Measurements from ENCODE around the gene NIPAL3.

NIPAL3 gene

GRCh38 chr1:24424207-24424606, 8.6 kb downstream of the NIPAL3 start:
- no peak for TF ChIP-seq GATA2 (IDR thresholded peaks at IDR 0.05; ENCODE audit: low read depth, low read length)
- TF ChIP-seq GATA3 (IDR thresholded peaks at IDR 0.05; ENCODE audit: low read depth, low read length), result no peak

- TF ChIP-seq GATA2 (IDR thresholded peaks at IDR 0.05; ENCODE audit: low read depth, low read length) (no peak), GATA3 (IDR thresholded peaks at IDR 0.05; ENCODE audit: low read depth, low read length) (no peak)
These were observed 9.4 kb downstream of the NIPAL3 start for GRCh38 chr1:24424990-24425389.

GRCh38 chr1:24425441-24425840, 9.8 kb downstream of the NIPAL3 start:
- TF ChIP-seq GATA3 (IDR thresholded peaks at IDR 0.05; ENCODE audit: low read depth, low read length) (no peak), GATA2 (IDR thresholded peaks at IDR 0.05; ENCODE audit: low read depth, low read length) (no peak)

GRCh38 chr1:24425922-24426321, 10.3 kb downstream of the NIPAL3 start:
- no peak for TF ChIP-seq GATA3 (IDR thresholded peaks at IDR 0.05; ENCODE audit: low read depth, low read length)
- no peak for TF ChIP-seq GATA2 (IDR thresholded peaks at IDR 0.05; ENCODE audit: low read depth, low read length)

GRCh38 chr1:24426744-24427544, 11.3 kb downstream of the NIPAL3 start:
- no peak for TF ChIP-seq GATA3 (IDR thresholded peaks at IDR 0.05; ENCODE audit: low read depth, low read length)

GRCh38 chr1:24427545-24427862, 11.9 kb downstream of the NIPAL3 start:
- TF ChIP-seq GATA2 (IDR thresholded peaks at IDR 0.05; ENCODE audit: low read depth, low read length) (no peak), GATA3 (IDR thresholded peaks at IDR 0.05; ENCODE audit: low read depth, low read length) (no peak)

GRCh38 chr1:24435782-24436365, 20.3 kb downstream of the NIPAL3 start:
- TF ChIP-seq GATA3 (IDR thresholded peaks at IDR 0.05; ENCODE audit: low read depth, low read length), result no peak
- no peak for TF ChIP-seq GATA2 (IDR thresholded peaks at IDR 0.05; ENCODE audit: low read depth, low read length)

- TF ChIP-seq GATA2 (IDR thresholded peaks at IDR 0.05; ENCODE audit: low read depth, low read length), result no peak
- TF ChIP-seq GATA3 (IDR thresholded peaks at IDR 0.05; ENCODE audit: low read depth, low read length), result no peak
These were observed 22.2 kb downstream of the NIPAL3 start for GRCh38 chr1:24437631-24438396.

- no peak for TF ChIP-seq GATA3 (IDR thresholded peaks at IDR 0.05; ENCODE audit: low read depth, low read length)
- no peak for TF ChIP-seq GATA2 (IDR thresholded peaks at IDR 0.05; ENCODE audit: low read depth, low read length)
These were observed 22.9 kb downstream of the NIPAL3 start for GRCh38 chr1:24438423-24438901.

GRCh38 chr1:24440436-24440835, 24.8 kb downstream of the NIPAL3 start:
- TF ChIP-seq GATA2 (IDR thresholded peaks at IDR 0.05; ENCODE audit: low read depth, low read length), result no peak
- no peak for TF ChIP-seq GATA3 (IDR thresholded peaks at IDR 0.05; ENCODE audit: low read depth, low read length)

- no peak for TF ChIP-seq GATA3 (IDR thresholded peaks at IDR 0.05; ENCODE audit: low read depth, low read length)
- no peak for TF ChIP-seq GATA2 (IDR thresholded peaks at IDR 0.05; ENCODE audit: low read depth, low read length)
These were observed 25.9 kb downstream of the NIPAL3 start for GRCh38 chr1:24441480-24441879.

DNA sequence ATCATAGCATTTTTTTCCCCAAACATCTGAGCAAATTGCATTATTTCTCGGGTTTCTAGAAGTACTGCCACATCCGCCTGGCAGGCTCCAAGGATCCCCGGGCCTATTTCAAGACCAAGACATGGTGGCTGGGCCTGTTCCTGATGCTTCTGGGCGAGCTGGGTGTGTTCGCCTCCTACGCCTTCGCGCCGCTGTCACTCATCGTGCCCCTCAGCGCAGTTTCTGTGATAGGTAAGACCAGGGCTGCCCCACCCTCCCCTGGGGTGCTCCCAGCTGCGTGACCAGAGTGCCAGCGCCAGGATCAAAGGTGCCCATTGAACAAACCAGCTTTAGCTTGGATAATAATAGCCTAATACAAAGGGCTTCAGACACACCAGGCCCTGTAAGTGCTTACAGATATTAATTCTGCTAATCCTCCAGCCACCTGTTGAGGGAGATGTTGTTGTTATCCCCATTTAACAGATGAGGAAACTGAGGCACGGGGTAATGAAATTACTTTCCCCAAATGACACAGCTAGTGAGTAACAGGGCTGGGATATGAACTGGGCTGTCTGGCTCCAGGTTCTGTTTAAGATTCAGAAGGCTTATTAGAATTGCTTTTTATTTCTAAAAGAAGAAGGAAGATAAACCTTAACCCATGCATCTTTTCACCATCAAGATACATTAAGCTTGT, 26.5 kb downstream of the NIPAL3 start:
- TF ChIP-seq GATA3 (IDR thresholded peaks at IDR 0.05; ENCODE audit: low read depth, low read length) (no peak), GATA2 (IDR thresholded peaks at IDR 0.05; ENCODE audit: low read depth, low read length) (no peak)

- no peak for TF ChIP-seq GATA2 (IDR thresholded peaks at IDR 0.05; ENCODE audit: low read depth, low read length)
- TF ChIP-seq GATA3 (IDR thresholded peaks at IDR 0.05; ENCODE audit: low read depth, low read length), result no peak
These were observed 27.2 kb downstream of the NIPAL3 start for GRCh38 chr1:24442764-24443163.

DNA sequence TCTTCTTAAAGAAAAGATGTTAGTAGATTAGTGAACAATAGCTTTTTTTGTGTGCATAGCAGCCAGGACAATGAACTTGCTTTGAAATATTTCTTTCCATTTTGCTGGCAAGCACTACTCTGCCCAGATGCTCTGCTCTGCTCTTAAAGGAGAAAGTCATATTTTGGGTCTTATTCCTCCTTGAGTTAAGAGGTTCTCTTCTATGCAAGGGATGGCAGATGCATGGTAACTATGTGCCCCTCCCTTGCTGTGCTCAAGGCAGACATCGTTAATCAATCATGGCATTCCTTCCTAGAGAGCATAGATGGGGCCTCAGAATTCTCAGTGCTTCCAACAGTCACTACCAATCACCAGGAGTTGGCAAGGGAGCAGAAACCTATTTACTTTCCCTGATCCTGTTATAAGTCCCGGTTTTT, 27.6 kb downstream of the NIPAL3 start:
- TF ChIP-seq GATA3 (IDR thresholded peaks at IDR 0.05; ENCODE audit: low read depth, low read length) (no peak), GATA2 (IDR thresholded peaks at IDR 0.05; ENCODE audit: low read depth, low read length) (no peak)

Data from SH-SY5Y (cell line).